ENCODE measurements around the gene UPF2. TPM values are rescaled to one million over a fixed set of nuclear protein-coding genes. Genes with fewer than 3 reads are reported as not detected.

Gene UPF2
- total RNA-seq, 1 donor from 2014 or later: 41.4 TPM

- no peak for DNase-seq
- Mint-ChIP-seq H3K4me1 (peaks cover 2% of the 10 kb centered on the region), H3K36me3 (ENCODE audit: low read depth) (peaks cover 57% of the 10 kb centered on the region), H3K4me3 (no peak overlapping the region), H3K27me3 (no peaks in the 10 kb centered on the region), H3K27ac (no peak overlapping the region), H3K9me3 (no peaks in the 10 kb centered on the region)
- intact Hi-C loops (cut with micrococcal nuclease): no loop called here
Measured at GRCh38 chr10:11961771-11962170, 80.8 kb downstream of the UPF2 start.

- intact Hi-C loops (cut with micrococcal nuclease): no loop called here
- H3K27me3 Mint-ChIP-seq: no peaks in the 10 kb centered on the region
- peaks cover 2% of the 10 kb centered on the region for H3K4me1 Mint-ChIP-seq
- H3K36me3 Mint-ChIP-seq (ENCODE audit: low read depth): peaks cover 60% of the 10 kb centered on the region
- no peak overlapping the region for H3K4me3 Mint-ChIP-seq
- H3K27ac Mint-ChIP-seq: no peak overlapping the region
- H3K9me3 Mint-ChIP-seq: no peaks in the 10 kb centered on the region
- DNase-seq: peak; percentile 24
Measured at GRCh38 chr10:11959966-11960365, 82.6 kb downstream of the UPF2 start.

GRCh38 chr10:11958956-11959355 lies 83.7 kb downstream of the UPF2 start:
- Mint-ChIP-seq H3K27ac (no peak overlapping the region), H3K9me3 (no peaks in the 10 kb centered on the region), H3K36me3 (ENCODE audit: low read depth) (peaks cover 58% of the 10 kb centered on the region), H3K4me1 (no peaks in the 10 kb centered on the region), H3K4me3 (no peak overlapping the region), H3K27me3 (no peaks in the 10 kb centered on the region)
- intact Hi-C loops (cut with micrococcal nuclease): no loop called here
- DNase-seq: no peak

GRCh38 chr10:11951695-11952094 lies 90.9 kb downstream of the UPF2 start:
- H3K4me1 Mint-ChIP-seq: peaks cover 7% of the 10 kb centered on the region
- H3K9me3 Mint-ChIP-seq: no peaks in the 10 kb centered on the region
- no peak for DNase-seq
- intact Hi-C loops (cut with micrococcal nuclease): no loop called here
- no peak overlapping the region for H3K27ac Mint-ChIP-seq
- H3K36me3 Mint-ChIP-seq (ENCODE audit: low read depth): peaks cover 49% of the 10 kb centered on the region
- H3K4me3 Mint-ChIP-seq: no peak overlapping the region
- no peaks in the 10 kb centered on the region for H3K27me3 Mint-ChIP-seq

- intact Hi-C loops (cut with micrococcal nuclease): no loop called here
- Mint-ChIP-seq H3K9me3 (no peaks in the 10 kb centered on the region), H3K4me1 (peaks cover 7% of the 10 kb centered on the region), H3K27ac (no peak overlapping the region), H3K36me3 (ENCODE audit: low read depth) (peaks cover 42% of the 10 kb centered on the region), H3K4me3 (no peak overlapping the region), H3K27me3 (no peaks in the 10 kb centered on the region)
- peak; percentile 30 for DNase-seq
Measured at GRCh38 chr10:11950325-11951018, 92.1 kb downstream of the UPF2 start.

GRCh38 chr10:11949152-11949551 lies 93.5 kb downstream of the UPF2 start:
- H3K9me3 Mint-ChIP-seq: no peaks in the 10 kb centered on the region
- H3K4me1 Mint-ChIP-seq: peaks cover 7% of the 10 kb centered on the region
- peak; percentile 48 for DNase-seq
- no peak overlapping the region for H3K4me3 Mint-ChIP-seq
- H3K36me3 Mint-ChIP-seq (ENCODE audit: low read depth): peaks cover 39% of the 10 kb centered on the region
- intact Hi-C loops (cut with micrococcal nuclease): no loop called here
- no peaks in the 10 kb centered on the region for H3K27me3 Mint-ChIP-seq
- peak overlapping the region; percentile 27 for H3K27ac Mint-ChIP-seq

GRCh38 chr10:11946652-11947051 lies 96.0 kb downstream of the UPF2 start:
- DNase-seq: peak; percentile 43
- no peaks in the 10 kb centered on the region for H3K9me3 Mint-ChIP-seq
- peaks cover 43% of the 10 kb centered on the region for H3K36me3 Mint-ChIP-seq (ENCODE audit: low read depth)
- H3K4me1 Mint-ChIP-seq: peaks cover 7% of the 10 kb centered on the region
- no peaks in the 10 kb centered on the region for H3K27me3 Mint-ChIP-seq
- H3K4me3 Mint-ChIP-seq: no peak overlapping the region
- intact Hi-C loops (cut with micrococcal nuclease): no loop called here
- no peak overlapping the region for H3K27ac Mint-ChIP-seq

- peaks cover 29% of the 10 kb centered on the region for H3K36me3 Mint-ChIP-seq (ENCODE audit: low read depth)
- H3K4me1 Mint-ChIP-seq: peaks cover 1% of the 10 kb centered on the region
- no peak overlapping the region for H3K4me3 Mint-ChIP-seq
- peak; percentile 47 for DNase-seq
- no peaks in the 10 kb centered on the region for H3K27me3 Mint-ChIP-seq
- no peak overlapping the region for H3K27ac Mint-ChIP-seq
- H3K9me3 Mint-ChIP-seq: no peaks in the 10 kb centered on the region
- intact Hi-C loops (cut with micrococcal nuclease): no loop called here
Measured at GRCh38 chr10:11936389-11937152, 106.0 kb downstream of the UPF2 start.

GRCh38 chr10:11934262-11934661 lies 108.3 kb downstream of the UPF2 start:
- H3K4me3 Mint-ChIP-seq: no peak overlapping the region
- H3K4me1 Mint-ChIP-seq: peaks cover 1% of the 10 kb centered on the region
- H3K27ac Mint-ChIP-seq: no peak overlapping the region
- H3K9me3 Mint-ChIP-seq: no peaks in the 10 kb centered on the region
- intact Hi-C loops (cut with micrococcal nuclease): no loop called here
- no peaks in the 10 kb centered on the region for H3K27me3 Mint-ChIP-seq
- peak; percentile 48 for DNase-seq
- peaks cover 47% of the 10 kb centered on the region for H3K36me3 Mint-ChIP-seq (ENCODE audit: low read depth)

- no peaks in the 10 kb centered on the region for H3K9me3 Mint-ChIP-seq
- H3K27me3 Mint-ChIP-seq: no peaks in the 10 kb centered on the region
- H3K4me1 Mint-ChIP-seq: peaks cover 1% of the 10 kb centered on the region
- DNase-seq: peak; percentile 51
- no peak overlapping the region for H3K27ac Mint-ChIP-seq
- peaks cover 50% of the 10 kb centered on the region for H3K36me3 Mint-ChIP-seq (ENCODE audit: low read depth)
- H3K4me3 Mint-ChIP-seq: no peak overlapping the region
- intact Hi-C loops (cut with micrococcal nuclease): no loop called here
Measured at GRCh38 chr10:11933577-11934223, 108.9 kb downstream of the UPF2 start.

GRCh38 chr10:11931038-11931437 lies 111.6 kb downstream of the UPF2 start:
- intact Hi-C loops (cut with micrococcal nuclease): no loop called here
- H3K9me3 Mint-ChIP-seq: no peaks in the 10 kb centered on the region
- H3K27ac Mint-ChIP-seq: no peak overlapping the region
- peak; percentile 34 for DNase-seq
- H3K4me3 Mint-ChIP-seq: no peak overlapping the region
- H3K27me3 Mint-ChIP-seq: no peaks in the 10 kb centered on the region
- H3K36me3 Mint-ChIP-seq (ENCODE audit: low read depth): peaks cover 61% of the 10 kb centered on the region
- peaks cover 3% of the 10 kb centered on the region for H3K4me1 Mint-ChIP-seq

- Mint-ChIP-seq H3K4me3 (no peak overlapping the region), H3K27me3 (no peaks in the 10 kb centered on the region), H3K9me3 (no peaks in the 10 kb centered on the region), H3K36me3 (ENCODE audit: low read depth) (peaks cover 63% of the 10 kb centered on the region), H3K27ac (no peak overlapping the region), H3K4me1 (peaks cover 1% of the 10 kb centered on the region)
- DNase-seq: peak; percentile 30
- intact Hi-C loops (cut with micrococcal nuclease): no loop called here
Measured at GRCh38 chr10:11930312-11930978, 112.2 kb downstream of the UPF2 start.

- intact Hi-C loops (cut with micrococcal nuclease): no loop called here
- peaks cover 1% of the 10 kb centered on the region for H3K4me1 Mint-ChIP-seq
- no peak overlapping the region for H3K4me3 Mint-ChIP-seq
- peaks cover 66% of the 10 kb centered on the region for H3K36me3 Mint-ChIP-seq (ENCODE audit: low read depth)
- no peak overlapping the region for H3K27ac Mint-ChIP-seq
- H3K9me3 Mint-ChIP-seq: no peaks in the 10 kb centered on the region
- no peak for DNase-seq
- H3K27me3 Mint-ChIP-seq: no peaks in the 10 kb centered on the region
Measured at GRCh38 chr10:11927746-11928145, 114.9 kb downstream of the UPF2 start.
